Raji (cell line): Measurements from ENCODE around the gene CUTC.

Source experiments
- POLR2A ChIP-seq: IDR thresholded peaks from 2 replicates; pipeline ENCODE4 v1.6.1; 2011; ENCODE audit warnings: low read depth, low read length, control low read depth; ENCODE audit not compliant: insufficient read depth

CUTC gene

DNA sequence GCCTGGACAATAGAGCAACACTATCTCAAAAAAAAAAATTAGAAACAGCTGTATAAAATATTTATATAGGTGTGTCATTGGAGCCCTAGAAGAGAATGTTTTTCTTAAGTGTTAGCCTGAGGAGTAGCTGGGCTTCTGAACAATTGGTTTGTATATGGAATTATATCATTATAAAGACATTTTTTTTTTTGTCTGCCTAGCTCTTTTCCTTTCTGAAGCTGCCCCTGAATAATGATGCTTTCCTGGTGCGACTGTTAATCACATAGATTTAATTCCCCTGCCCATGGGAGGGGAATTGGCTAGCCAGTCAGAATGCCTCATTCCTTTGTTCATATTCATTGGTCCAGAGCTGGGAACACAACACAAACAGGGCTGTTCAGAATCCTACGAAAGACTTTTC is 36.5 kb downstream of the CUTC start:
- TF ChIP-seq POLR2A, result no peak

DNA sequence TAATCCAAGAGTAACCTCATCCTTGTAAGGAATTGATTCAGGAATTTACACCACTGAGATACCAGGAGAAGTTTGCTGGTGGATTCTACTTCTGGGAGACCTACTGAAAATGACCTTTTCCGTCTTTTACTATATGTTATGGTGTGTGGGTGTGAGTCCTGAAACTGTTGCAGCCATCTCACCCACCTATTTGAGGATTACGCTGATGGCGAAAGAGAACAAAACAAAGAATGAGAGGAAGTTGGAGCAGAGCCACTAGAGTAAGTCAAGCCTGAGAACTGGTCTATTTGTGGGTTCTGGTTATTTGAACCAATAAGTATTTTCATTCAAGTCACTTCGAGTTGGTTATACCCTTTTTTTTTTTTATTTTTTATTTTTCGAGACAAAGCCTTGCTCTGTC is 37.7 kb downstream of the CUTC start:
- no peak for TF ChIP-seq POLR2A

DNA sequence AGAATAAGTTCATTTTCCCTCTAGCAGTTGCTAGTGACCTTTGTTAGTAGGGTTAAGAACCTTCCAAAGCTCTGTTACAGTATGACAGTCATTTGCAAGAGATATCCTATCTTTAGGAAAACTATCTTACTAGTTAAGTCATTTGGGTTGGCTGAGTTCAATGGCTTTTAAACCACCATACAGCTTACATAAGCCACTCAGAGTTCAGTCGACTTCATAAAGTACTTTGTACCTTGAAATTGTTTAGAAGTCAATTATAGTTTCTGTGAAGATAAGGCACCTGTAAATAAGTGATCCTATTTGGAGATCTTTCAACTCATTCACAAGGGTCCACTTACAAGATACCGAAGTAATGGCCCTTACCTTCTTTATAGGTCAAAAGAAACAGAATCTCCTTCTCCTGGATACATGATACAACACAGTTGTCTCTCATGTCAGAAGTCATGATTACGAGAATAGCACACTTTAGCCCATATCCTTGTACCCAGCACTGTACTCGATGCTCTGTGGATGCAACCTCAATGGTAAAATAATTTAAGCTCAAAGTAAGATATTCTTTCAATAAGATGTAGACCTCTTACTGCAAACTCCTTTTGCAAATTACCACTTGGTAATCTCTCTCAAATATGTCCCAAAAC is 38.5 kb downstream of the CUTC start:
- no peak for TF ChIP-seq POLR2A

DNA sequence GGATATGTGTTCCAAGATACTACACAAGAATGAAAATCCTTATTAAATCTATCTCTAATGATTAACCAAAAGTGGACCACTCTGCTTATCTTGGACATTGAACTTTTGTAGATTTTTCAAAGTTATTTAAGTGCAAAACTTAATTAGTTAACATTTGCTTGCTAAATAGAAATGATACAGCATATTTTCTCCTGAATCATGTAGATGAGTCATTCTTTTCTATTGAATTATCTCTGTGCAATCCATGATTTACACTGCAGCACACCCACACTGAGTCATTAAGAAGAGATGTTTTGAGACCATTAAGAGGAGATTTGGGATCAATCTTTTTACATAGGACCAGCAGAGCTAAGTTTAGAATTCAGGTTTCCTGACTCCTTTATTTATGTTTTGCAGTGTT is 43.8 kb downstream of the CUTC start:
- no peak for TF ChIP-seq POLR2A

DNA sequence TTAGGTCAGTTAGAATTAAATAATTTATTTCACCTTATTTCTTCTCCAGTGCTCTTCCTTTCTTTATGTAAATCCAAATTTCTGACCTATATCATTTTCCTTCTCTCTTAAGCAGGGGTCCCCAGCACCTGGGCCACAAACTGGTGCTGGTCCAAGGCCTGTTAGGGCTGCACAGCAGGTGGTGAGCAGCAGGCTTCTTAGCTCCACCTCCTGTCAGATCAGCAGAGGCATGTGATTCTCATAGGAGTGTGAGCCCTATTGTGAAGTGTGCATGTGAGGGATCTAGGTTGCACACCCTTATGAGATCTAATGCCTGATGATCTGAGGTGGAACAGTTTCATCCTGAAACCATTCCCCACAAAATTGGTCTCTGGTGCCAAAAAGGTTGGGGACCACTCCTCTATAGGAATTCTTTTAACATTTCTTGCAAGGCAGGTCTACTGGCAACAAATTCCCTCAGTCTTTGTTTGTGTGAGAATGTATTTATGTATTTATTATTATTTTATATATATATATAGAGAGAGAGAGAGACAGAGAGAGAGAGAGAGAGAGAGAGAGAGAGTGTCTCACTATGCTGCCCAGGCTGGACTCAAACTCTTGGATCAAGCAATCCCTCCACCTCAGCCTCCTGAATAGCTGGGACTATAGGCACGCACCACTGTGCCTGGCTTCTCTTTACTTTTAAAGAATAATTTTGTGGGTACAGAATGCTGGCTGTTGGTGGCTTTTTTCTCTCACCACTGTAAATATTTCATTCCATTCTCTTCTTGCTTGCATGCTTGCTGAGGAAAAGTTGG is 46.1 kb downstream of the CUTC start:
- no peak for TF ChIP-seq POLR2A

DNA sequence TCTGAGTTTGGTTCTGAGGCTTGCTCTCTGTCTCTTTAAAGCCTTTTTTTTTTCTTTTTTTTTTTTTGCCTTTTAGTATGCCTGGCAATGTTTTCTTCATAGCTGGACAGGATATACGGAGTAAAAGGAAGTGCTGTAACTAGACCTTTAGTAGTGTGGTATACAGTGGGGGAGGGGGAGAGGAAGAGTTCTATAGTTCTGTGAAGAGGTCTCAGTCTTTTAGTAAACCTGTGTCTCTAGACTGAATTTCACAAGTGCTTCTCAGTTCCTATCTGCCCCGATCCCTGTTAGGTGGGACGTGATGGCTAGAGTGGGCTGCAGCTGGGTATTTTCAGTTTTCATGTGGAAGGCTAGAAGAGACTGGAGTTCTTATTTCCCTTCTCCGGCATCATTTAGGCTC is 47.3 kb downstream of the CUTC start:
- no peak for TF ChIP-seq POLR2A

DNA sequence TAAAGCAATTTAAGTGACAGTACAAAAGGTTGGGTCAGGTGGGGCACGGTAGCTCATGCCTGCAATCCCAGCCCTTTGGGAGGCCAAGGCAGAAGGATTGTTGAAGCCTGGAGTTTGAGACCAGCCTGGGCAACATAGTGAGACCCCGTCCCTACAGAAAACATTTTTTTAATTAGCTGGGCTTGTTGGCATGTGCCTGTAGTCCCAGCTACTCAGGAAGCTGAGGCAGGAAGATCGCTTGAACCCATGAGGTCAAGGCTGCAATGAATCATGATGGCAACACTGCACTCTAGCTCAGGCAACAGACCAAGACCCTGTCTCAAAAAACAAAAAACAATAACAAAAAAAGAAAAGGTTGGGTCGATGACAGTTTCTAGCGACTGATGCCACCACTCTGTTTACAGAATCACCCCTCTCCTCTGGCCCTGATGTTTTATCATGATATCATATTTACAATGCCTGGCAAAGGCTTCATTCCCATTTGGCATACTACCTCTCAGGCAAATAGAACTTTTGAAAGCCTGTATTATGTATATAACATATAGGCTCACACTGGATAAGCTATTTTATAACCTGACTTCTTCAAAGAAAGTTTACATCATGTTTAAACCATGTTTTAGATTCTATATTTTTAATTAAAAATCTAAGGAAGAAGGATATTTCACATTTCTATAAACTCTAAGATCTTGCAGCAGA is 49.8 kb downstream of the CUTC start:
- no peak for TF ChIP-seq POLR2A

DNA sequence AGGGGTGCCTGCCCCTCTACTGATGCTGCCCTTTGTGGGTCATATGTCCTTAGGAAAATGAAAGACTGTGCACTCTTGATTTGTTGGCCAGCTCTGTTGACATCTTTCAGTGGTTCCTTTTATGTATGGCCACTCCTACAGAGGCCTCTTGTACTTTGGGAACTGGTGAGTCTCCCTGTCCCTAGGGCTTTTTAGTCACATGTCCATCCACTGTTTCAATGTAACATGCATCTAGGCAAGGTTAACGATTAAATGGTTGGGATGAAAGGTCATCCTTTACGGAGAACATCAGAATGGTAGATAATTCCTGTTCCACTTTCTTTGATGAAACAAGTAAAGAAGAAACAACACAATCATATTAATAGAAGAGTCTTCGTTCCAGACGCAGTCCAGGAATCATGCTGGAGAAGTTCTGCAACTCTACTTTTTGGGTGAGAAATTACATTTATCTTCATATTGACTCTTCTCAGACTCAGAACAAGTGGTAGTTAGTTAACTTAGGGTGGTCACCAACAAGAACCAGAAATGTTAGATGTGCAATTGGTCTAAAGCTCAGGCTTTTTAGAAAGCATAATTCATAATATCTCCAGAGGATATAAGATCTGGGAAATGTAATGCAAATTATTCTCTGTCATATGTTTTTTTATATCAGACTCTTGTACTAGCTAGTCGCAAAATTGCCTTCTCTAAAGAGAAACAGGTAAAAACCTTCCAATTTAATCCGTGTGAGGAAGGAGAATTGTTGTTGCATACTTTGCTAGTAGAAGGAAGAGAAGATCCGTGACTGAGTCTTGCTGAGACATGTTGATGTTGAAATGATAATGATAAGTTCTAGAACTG is 50.6 kb downstream of the CUTC start, which contains the start of gene ABCC2:
ABCC2 (plus strand) TSS at position 194 of the 840 bp plus-strand sequence; CDS start at position 399, 205 bp downstream.
- TF ChIP-seq POLR2A, result no peak

DNA sequence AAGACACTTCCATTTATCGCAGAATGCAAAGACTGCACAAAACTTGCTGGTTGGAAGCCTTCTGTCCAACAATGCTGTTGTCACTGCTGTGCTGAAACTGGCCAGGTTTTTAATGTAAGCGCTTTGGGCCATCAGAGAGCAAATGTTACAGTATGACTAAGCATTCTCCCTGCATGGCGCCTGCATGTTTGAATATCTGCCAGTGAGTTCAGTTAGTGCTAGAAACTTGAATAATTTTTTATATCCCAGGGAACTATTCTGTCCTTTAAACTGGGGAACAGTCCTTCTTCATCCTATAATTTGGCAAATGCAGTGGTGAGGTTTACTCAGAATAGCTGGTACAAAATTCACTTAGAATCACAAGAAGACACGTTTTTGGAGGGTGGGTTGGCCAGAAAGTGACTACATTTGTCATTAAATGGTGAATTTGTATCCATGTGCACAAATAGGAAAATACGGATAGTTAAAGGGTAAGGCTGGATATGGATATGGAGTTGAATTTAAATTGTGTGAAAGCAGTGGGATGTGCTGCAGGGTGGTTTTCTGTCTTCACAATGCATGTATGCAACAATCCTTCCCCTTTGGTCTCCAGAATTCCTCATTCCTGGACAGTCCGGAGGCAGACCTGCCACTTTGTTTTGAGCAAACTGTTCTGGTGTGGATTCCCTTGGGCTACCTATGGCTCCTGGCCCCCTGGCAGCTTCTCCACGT is 52.1 kb downstream of the CUTC start:
- TF ChIP-seq POLR2A, result no peak

DNA sequence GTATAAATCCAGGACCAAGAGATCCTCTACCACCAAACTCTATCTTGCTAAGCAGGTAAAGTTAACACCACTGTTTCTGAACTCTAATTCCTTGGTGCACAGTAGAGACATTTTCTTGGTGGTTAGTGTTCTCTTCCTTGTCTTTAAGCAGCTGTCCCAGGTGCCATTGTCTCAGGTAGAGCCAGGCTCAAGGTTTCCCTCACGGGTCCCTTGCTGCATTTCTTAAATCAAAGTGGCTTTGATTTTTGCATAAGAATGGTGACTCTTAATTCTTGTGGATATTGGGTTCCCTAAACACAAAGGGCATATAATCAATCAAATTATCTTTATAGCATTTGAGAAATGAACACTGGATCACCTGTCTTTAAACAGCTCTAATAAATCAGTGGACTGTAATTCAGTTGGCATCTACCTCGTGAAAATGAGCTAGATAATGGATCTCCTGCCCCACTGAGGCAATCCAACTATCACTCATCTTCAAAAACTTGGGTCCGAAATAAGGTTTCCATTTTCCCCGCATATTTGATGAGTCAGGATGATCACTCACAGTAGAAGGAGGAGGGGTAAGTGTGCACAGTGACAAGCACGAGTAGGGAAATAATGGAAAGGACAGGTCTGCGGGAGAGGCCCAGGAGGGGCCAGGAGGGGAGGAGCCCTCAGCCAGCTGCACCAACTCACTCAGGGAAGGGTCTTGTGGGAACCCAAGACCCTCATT is 52.9 kb downstream of the CUTC start:
- no peak for TF ChIP-seq POLR2A

DNA sequence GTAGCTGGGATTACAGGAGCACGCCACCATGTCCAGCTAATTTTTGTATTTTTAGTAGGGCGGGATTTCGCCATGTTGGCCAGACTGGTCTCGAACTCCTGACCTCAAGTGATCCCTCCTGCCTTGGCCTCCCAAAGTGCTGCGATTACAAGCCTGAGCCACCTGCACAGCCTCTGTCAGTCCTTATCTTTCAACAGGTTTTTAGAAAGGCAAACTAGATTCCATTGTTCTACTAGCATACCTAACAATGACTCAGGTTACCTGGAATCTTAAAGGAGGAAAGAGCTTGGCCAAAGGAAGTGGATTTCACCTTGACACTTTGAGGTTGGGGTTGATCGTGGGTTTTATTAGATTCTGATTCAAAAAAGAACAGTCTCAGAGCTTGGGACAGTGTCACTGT is 53.6 kb downstream of the CUTC start:
- no peak for TF ChIP-seq POLR2A

DNA sequence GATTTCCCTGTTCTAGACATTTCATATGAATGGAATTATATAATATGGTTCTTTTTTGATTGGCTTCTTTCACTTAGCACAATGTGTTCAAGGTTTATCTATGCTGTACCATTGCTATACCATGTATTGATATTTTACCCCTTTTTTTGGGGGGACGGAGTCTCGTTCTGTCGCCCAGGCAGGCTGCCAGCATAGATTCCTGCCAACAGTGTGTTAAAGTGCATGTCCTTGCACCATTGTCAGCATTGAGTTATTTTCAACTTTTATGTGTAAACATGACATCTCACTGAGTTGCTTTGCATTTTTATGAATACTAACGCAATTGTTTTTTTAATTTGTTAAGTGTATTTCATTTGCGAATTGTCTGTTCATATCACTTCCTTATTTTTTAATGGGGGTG is 55.3 kb downstream of the CUTC start:
- no peak for TF ChIP-seq POLR2A

DNA sequence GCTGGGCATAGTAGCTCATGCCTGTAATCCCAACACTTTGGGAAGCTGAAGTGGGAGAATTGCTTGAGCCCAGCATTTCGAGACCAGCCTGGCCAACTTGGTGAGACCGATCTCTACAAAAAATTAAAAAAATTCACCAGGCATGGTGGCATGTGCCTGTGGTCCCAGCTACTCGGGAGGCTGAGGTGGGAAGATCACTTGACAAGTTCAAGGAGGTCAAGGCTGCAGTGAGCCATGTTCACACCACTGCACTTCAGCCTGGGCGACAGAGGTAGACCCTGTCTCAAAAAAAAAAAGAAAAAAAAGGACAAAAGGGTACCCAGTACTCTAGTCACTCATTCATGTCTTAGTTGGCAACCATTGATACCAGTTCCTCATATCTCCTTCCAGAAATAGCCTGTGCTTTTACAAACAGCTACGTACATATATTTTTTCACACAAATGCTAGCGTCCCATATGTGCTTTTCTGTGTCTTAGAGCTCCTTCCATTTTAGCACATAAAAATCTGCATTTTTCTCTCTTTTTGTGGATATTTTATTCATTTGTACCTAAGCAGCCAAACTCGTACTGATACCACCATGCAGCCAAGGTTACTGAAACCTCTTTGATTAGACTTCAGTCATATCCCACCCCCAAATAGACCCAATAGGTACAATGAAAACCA is 55.9 kb downstream of the CUTC start:
- no peak for TF ChIP-seq POLR2A
